Measurements from ENCODE around the gene AFF3.

Gene AFF3

GRCh38 chr2:99918389-99918788, 224.0 kb downstream of the AFF3 start:
- DNase-seq, result no peak

- DNase-seq, result no peak
These were observed 227.2 kb downstream of the AFF3 start for GRCh38 chr2:99915108-99915675.

- DNase-seq, result no peak
These were observed 230.7 kb downstream of the AFF3 start for GRCh38 chr2:99911736-99912135.

- DNase-seq, result no peak
These were observed 231.5 kb downstream of the AFF3 start for GRCh38 chr2:99910902-99911301.

GRCh38 chr2:99905636-99906035, 236.8 kb downstream of the AFF3 start:
- DNase-seq, result no peak

GRCh38 chr2:99905025-99905424, 237.4 kb downstream of the AFF3 start:
- no peak for DNase-seq

GRCh38 chr2:99903981-99904380, 238.4 kb downstream of the AFF3 start:
- no peak for DNase-seq

- no peak for DNase-seq
These were observed 241.8 kb downstream of the AFF3 start for GRCh38 chr2:99900556-99900955.

GRCh38 chr2:99899882-99900281, 242.5 kb downstream of the AFF3 start:
- DNase-seq, result no peak

GRCh38 chr2:99899058-99899855, 243.1 kb downstream of the AFF3 start:
- no peak for DNase-seq

- no peak for DNase-seq
These were observed 243.9 kb downstream of the AFF3 start for GRCh38 chr2:99898336-99899048.

- DNase-seq, result no peak
These were observed 251.0 kb downstream of the AFF3 start for GRCh38 chr2:99891428-99891780.

- no peak for DNase-seq
These were observed 251.6 kb downstream of the AFF3 start for GRCh38 chr2:99890568-99891427.

GRCh38 chr2:99888617-99889016, 253.8 kb downstream of the AFF3 start:
- no peak for DNase-seq

- DNase-seq, result no peak
These were observed 256.0 kb downstream of the AFF3 start for GRCh38 chr2:99886418-99886817.

- DNase-seq, result no peak
These were observed 259.0 kb downstream of the AFF3 start for GRCh38 chr2:99883358-99883757.

- DNase-seq, result peak; percentile 93
These were observed 260.3 kb downstream of the AFF3 start for GRCh38 chr2:99881901-99882591.

- DNase-seq, result peak; percentile 13
These were observed 261.5 kb downstream of the AFF3 start for GRCh38 chr2:99880964-99881294.

- no peak for DNase-seq
These were observed 262.0 kb downstream of the AFF3 start for GRCh38 chr2:99880148-99880963.

GRCh38 chr2:99879481-99879880, 262.9 kb downstream of the AFF3 start:
- DNase-seq, result no peak

- DNase-seq, result no peak
These were observed 263.6 kb downstream of the AFF3 start for GRCh38 chr2:99878581-99879350.
